HEK293T (cell line): ENCODE data around the gene ZP1.

ENCODE experiments used
- CTCF ChIA-PET: fragments of 350-600 bp; formaldehyde crosslinking; extraction: SDS; loops from one replicate; lab custom pipeline; 2021; ENCODE audit warnings: antibody characterized with exemption, inconsistent platforms; lab: Yijun Ruan, JAX
- POLR2A ChIA-PET: fragments of 350-600 bp; formaldehyde crosslinking; extraction: SDS; loops from one replicate; lab custom pipeline; 2020; ENCODE audit warnings: antibody characterized with exemption, inconsistent platforms; lab: Yijun Ruan, JAX
- DNase-seq: peaks from one replicate; pipeline ENCODE4 v3.0.0; 2012; ENCODE audit warnings: mixed read lengths; ENCODE audit errors: extremely low spot score
- ARNT ChIP-seq: fragments of 450-650 bp; IDR thresholded peaks from 2 replicates; pipeline ENCODE4 v1.6.1; 2017; ENCODE audit warnings: mild to moderate bottlenecking
- BHLHE40 ChIP-seq: fragments of 450-650 bp; IDR thresholded peaks from 2 replicates; pipeline ENCODE4 v1.6.1; 2016; ENCODE audit warnings: mild to moderate bottlenecking, moderate library complexity, borderline replicate concordance
- CTBP1 ChIP-seq: fragments of 450-650 bp; IDR thresholded peaks from 2 replicates; pipeline ENCODE4 v1.6.1; 2016; ENCODE audit warnings: borderline replicate concordance
- ELF4 ChIP-seq: fragments of 450-650 bp; IDR thresholded peaks from 2 replicates; pipeline ENCODE4 v1.6.1; 2017; ENCODE audit warnings: antibody characterized with exemption
- FOXA1 ChIP-seq: fragments of 450-650 bp; IDR thresholded peaks from 2 replicates; pipeline ENCODE4 v1.6.1; 2016; ENCODE audit warnings: mild to moderate bottlenecking
- FOXK2 ChIP-seq: fragments of 450-650 bp; IDR thresholded peaks from 2 replicates; pipeline ENCODE4 v1.6.1; 2016; ENCODE audit warnings: mild to moderate bottlenecking
- FOXM1 ChIP-seq: fragments of 450-650 bp; IDR thresholded peaks from 2 replicates; pipeline ENCODE4 v1.6.1; 2017; ENCODE audit warnings: mild to moderate bottlenecking, borderline replicate concordance
- HDGF ChIP-seq: fragments of 450-650 bp; IDR thresholded peaks from 2 replicates; pipeline ENCODE4 v1.6.1; 2017; ENCODE audit warnings: antibody characterized with exemption, borderline replicate concordance
- L3MBTL2 ChIP-seq: fragments of 450-650 bp; conservative IDR thresholded peaks from 2 replicates; pipeline ENCODE4 v1.6.1; 2016; ENCODE audit warnings: mild to moderate bottlenecking
- LEF1 ChIP-seq: fragments of 450-650 bp; IDR thresholded peaks from 2 replicates; pipeline ENCODE4 v1.6.1; 2017; ENCODE audit warnings: mild to moderate bottlenecking, borderline replicate concordance
- NFRKB ChIP-seq: fragments of 450-650 bp; IDR thresholded peaks from 2 replicates; pipeline ENCODE4 v1.6.1; 2016; ENCODE audit warnings: mild to moderate bottlenecking, moderate library complexity
- SP1 ChIP-seq: fragments of 450-650 bp; IDR thresholded peaks from 2 replicates; pipeline ENCODE4 v1.6.1; 2017
- SUZ12 ChIP-seq: fragments of 450-650 bp; IDR thresholded peaks from 2 replicates; pipeline ENCODE4 v1.6.1; 2016; ENCODE audit warnings: mild to moderate bottlenecking
- TARDBP ChIP-seq: fragments of 450-650 bp; IDR thresholded peaks from 2 replicates; pipeline ENCODE4 v1.6.1; 2016
- ZNF384 ChIP-seq: fragments of 450-650 bp; IDR thresholded peaks from 2 replicates; pipeline ENCODE4 v1.6.1; 2016
- TF ChIP-seq, protein P1 (sequence below): fragments of 450-650 bp; IDR thresholded peaks from 2 replicates; pipeline ENCODE4 v1.6.1; 2016

Gene ZP1

DNA sequence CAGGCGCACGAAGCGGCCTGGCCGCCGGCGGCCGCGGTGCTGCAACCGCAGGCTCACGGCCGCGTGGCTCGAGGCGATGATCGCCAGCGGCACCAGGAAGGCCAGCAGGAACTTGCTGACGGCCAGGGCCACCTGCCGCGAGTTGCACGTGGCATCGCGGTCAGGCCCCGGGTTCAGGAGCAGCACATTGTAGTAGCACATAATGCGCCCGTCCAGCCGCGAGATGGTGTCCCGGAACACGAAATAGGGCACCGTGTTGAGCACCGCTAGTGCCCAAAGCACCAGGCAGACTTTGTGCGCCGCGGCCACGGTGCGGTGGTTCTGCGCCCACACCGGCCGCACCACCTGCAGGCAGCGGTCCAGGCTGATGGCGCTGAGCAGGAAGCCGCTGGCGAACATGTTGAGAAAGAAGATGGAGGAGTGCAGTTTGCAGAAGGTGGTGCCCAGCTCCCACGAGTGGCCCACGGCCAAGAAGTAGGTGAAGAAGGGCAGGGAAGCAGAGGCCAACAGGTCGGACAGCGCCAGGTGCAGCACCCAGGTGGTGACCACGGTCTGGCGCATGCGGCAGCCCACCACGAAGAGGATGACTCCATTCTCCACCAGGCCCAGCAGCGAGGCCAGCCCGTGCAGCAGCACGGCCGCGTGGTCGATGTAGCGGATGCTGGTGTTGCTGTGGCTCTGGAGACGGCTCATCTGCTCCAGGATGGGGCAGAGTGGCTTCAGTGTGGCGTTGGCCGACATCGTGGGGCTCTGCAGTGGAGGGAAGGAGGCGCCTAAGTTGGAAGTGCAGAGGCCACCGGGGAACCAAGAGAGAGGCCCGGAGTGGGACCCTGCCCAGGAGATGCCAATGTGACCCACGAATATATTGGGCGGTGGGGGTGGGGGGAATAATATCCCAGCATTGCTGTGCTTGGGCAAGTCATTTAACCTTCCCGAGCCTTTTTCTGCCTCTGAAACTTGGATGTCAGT, 14.1 kb upstream of the ZP1 start:
- CTCF ChIA-PET, result no interaction called here
- TF ChIP-seq NFRKB (no peak), SP1 (no peak), L3MBTL2 (no peak), SUZ12 (no peak), FOXA1 (no peak), TARDBP (no peak), HDGF (no peak), ELF4 (no peak), FOXK2 (no peak), LEF1 (no peak)
- POLR2A ChIA-PET, result no interaction called here
- no peak for DNase-seq

DNA sequence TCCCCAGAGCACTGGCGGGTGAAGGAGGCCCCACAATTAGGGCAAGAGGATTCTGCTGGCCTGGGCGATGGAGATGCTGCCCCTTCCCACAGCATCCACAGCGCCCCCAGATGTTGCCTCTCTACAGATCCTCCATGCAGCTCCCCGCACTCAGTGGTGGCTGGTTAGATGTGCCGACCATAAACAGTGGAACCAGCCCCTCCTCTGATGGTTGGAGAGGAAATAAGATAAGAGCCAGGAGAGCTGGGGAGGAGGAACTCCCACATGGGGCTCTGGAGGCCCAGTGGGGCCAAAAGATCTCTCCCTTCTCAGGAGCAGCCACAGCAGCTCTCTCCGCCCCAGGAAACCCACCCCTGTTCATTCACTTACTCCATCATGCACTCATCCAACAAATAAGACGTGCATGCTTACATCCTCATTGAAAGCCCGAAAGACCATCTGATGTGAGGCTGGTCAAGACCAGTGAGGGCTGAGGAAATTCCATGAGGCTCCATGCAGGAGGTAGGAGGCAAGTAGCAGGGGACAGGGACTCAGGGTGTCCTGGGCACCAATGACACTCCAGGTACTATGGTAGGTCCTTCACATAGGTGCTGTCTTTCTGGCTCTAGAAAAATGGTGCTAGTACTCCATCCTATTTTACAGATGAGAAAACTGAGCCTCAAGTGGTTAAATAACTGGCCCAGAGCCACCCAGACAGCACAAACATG, 13.0 kb upstream of the ZP1 start:
- POLR2A ChIA-PET, result no interaction called here
- no peak for TF ChIP-seq BHLHE40
- TF ChIP-seq CTBP1, result no peak
- no peak for TF ChIP-seq ELF4
- TF ChIP-seq NFRKB, result no peak
- no peak for TF ChIP-seq TARDBP
- TF ChIP-seq LEF1, result no peak
- no peak for TF ChIP-seq FOXM1
- TF ChIP-seq FOXA1, result no peak
- TF ChIP-seq SP1, result no peak
- TF ChIP-seq, protein P1, sequence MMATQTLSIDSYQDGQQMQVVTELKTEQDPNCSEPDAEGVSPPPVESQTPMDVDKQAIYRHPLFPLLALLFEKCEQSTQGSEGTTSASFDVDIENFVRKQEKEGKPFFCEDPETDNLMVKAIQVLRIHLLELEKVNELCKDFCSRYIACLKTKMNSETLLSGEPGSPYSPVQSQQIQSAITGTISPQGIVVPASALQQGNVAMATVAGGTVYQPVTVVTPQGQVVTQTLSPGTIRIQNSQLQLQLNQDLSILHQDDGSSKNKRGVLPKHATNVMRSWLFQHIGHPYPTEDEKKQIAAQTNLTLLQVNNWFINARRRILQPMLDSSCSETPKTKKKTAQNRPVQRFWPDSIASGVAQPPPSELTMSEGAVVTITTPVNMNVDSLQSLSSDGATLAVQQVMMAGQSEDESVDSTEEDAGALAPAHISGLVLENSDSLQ, result no peak
- no peak for TF ChIP-seq FOXK2
- CTCF ChIA-PET, result no interaction called here
- DNase-seq, result no peak

DNA sequence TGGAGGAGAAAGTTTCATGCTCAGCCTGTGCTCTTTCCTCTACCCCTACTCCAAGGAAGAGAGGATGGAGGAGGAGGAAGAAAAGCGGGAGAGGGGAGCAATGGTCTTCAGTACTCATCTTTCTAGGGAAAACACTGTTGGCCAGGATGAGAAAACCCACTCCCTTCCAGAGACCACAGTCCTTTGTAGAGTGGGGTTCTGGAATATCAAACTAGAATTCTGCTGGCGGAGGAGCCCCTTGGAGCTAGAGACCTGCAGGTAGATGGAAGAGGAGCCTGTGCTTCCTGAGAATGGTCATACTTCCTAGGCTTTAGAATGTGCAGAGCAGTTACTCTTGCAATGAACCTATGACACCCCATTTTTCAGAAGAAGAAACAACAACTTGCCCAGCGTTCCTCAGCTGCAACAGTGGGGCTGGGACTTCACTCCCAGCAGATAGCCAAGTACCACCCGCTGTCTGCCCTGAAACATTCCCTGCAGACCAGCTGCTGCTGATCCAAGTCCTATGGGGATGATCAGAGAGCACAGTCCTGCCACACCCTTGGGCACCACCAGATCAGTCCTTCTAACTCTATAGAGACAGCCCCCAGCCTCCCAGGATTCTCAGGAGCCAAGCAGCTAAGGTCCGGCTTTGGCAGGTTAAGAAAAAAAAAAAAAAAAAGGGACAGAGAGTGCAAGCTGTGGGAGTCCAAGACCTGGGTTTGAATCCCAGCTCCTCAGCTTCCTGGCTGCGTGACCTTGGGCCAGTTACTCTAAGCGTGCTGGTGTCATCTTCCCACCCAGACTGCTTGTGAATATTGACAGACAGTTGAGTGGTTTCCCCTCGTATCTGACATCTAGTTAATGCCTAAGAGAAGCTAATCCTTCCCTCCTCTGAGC, 12.3 kb upstream of the ZP1 start:
- DNase-seq, result no peak
- TF ChIP-seq FOXK2 (no peak), ELF4 (no peak), ZNF384 (no peak), L3MBTL2 (no peak), HDGF (no peak), FOXA1 (no peak), CTBP1 (no peak), NFRKB (no peak), FOXM1 (no peak), BHLHE40 (no peak), TARDBP (no peak)
- TF ChIP-seq, protein P1, result no peak
- ChIA-PET CTCF (no interaction called here), POLR2A (no interaction called here)

DNA sequence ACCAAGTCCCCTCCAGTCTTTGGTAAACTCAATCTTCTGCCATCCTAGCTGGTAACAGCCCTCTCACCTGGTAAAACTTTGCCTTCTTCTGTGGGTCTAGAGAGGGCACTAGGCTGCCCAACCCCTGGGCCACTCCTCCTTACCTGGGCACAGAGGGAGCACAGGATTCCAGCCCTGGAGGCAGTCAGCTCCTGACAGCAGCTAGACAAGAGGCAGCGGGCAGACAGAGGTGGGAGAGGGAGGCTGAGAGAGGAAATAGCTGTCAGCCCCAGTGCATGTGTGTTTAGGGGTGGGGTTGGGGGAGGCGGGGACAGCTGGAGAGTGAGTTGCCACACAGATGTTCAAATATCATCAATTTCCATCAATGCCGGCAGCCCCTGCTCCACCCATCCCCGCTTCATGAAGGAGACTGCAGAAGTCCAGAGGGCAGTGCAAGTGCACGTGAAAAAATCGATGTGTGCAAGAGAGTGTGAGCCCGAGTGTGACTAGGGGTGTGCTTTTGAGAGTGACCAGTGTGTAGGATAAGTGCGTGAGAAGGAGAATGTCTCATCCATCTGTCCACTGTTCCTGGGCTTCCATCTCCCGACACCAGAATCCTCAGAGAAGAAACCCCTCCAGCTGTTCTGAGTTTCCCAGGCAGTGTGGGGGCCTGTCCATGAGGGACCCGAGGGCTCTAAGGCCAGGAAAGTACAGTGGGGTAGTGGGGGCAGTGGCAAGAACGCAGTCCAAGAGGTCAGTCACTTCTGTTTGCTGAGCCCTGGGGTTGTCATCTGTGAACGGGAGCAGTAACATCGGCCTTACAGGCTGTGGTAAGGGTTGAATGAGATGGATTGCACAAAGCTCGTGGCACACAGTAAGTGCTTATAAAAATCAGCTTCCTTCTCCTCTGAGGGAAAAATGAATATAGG, 11.4 kb upstream of the ZP1 start, which contains the start of gene PTGDR2:
TSS of gene PTGDR2 (minus strand) at position 225 of the 908 bp plus-strand sequence. CDS start 2,228 bp downstream, outside the sequence.
- ChIA-PET POLR2A (interaction anchor here (1.3 kb wide), 1 partner anchor 58 kb away, joined by 3 read pairs; the partner anchor contains the start of gene TMEM109), CTCF (no interaction called here)
- TF ChIP-seq ARNT (no peak), L3MBTL2 (no peak), CTBP1 (no peak), SP1 (no peak)
- TF ChIP-seq, protein P1, result no peak
- no peak for DNase-seq
